ENCODE measurements around the gene C1QB.

DNA sequence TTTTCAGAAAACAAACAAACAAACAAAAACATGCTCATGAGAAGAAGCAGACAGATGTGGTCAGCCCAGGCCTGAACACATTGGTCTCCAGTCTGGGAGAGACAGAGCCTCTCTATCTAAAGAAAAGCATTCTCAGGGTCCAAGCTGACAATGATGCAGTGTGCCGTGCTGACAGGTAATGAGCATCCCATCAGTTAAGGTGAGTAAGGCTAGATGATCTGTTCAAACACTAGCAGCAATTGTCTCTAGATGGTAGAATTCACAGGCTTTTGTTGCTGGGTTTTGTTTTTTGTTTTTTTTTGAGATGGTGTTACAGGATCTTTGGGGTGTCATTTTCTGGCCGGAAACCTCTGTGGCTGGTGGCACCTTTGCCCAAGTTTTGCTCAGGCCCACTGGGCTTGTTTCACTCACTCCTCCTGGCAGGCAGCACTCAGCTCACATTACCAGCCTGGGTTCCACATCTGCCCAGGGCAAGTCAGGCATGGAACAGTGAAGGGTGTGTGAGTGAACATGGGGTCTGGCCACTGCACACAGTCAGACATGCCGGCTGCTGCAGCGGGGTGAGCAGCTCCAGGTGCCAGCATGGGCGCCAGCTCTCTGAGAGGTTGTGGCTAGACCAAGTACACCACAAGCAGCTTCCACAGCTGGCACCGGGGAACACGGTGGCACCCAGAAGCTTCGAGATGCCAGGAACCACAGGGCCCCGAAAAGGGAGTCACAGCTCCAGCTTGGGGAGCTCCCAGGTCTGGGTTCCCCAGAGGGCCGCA, 19.2 kb upstream of the C1QB start:
- no peak for TF ChIP-seq CTCF (IDR thresholded peaks at IDR 0.05)
- no peak for TF ChIP-seq EZH2 (IDR thresholded peaks at IDR 0.05; ENCODE audit: borderline replicate concordance, insufficient read depth, low read depth, low read length, poor library complexity, severe bottlenecking)

All from B cell (primary cell).